Hepatocyte (in vitro differentiated cells): Measurements from ENCODE around the gene RTN4IP1. TPM values are rescaled to one million over a fixed set of nuclear protein-coding genes. Genes with fewer than 3 reads are reported as not detected.

Experiments
- DNase-seq: peaks from one replicate; pipeline ENCODE4 v3.0.0-alpha.2; 2016; ENCODE audit warnings: low spot score
- H2AFZ ChIP-seq: fragments of 200-600 bp; sonication (generic); 2 replicates; pipeline ENCODE4 v1.6.0; 2016; ENCODE audit warnings: antibody characterized with exemption, mild to moderate bottlenecking
- H3K27ac ChIP-seq: fragments of 200-600 bp; sonication (generic); 2 replicates; pipeline ENCODE4 v1.5.1; 2016; ENCODE audit warnings: mild to moderate bottlenecking
- H3K27me3 ChIP-seq: fragments of 200-600 bp; sonication (generic); 2 replicates; pipeline ENCODE4 v1.6.1; 2016
- H3K36me3 ChIP-seq: fragments of 200-600 bp; sonication (generic); replicated peaks from 2 replicates; pipeline ENCODE4 v1.5.1; 2016; ENCODE audit warnings: low read depth; ENCODE audit not compliant: insufficient read depth
- H3K4me1 ChIP-seq: fragments of 200-600 bp; sonication (generic); 2 replicates; pipeline ENCODE4 v1.5.1; 2016; ENCODE audit warnings: mild to moderate bottlenecking, moderate library complexity; ENCODE audit not compliant: insufficient read depth
- H3K4me2 ChIP-seq: fragments of 200-600 bp; sonication (generic); 2 replicates; pipeline ENCODE4 v1.6.0; 2016
- H3K4me3 ChIP-seq: fragments of 200-600 bp; sonication (generic); 2 replicates; pipeline ENCODE4 v1.5.1; 2016; ENCODE audit warnings: mild to moderate bottlenecking
- H3K79me2 ChIP-seq: fragments of 200-600 bp; sonication (generic); 2 replicates; pipeline ENCODE4 v1.6.0; 2017; ENCODE audit warnings: mild to moderate bottlenecking
- H3K9me2 ChIP-seq: fragments of 200-600 bp; sonication (generic); replicated peaks from 2 replicates; pipeline ENCODE4 v1.6.0; 2017; ENCODE audit warnings: mild to moderate bottlenecking; ENCODE audit not compliant: insufficient read depth
- H3K9me3 ChIP-seq: fragments of 200-600 bp; sonication (generic); 2 replicates; pipeline ENCODE4 v1.5.1; 2016; ENCODE audit warnings: low read depth, mild to moderate bottlenecking
- H4K20me1 ChIP-seq: fragments of 200-600 bp; sonication (generic); 2 replicates; pipeline ENCODE4 v1.6.0; 2016; ENCODE audit warnings: mild to moderate bottlenecking; ENCODE audit not compliant: insufficient read depth, poor library complexity, severe bottlenecking
- EZH2 ChIP-seq: fragments of 200-600 bp; sonication (generic); IDR thresholded peaks from 2 replicates; pipeline ENCODE4 v1.6.1; 2016; ENCODE audit warnings: antibody characterized with exemption, mild to moderate bottlenecking, borderline replicate concordance
- EZH2phosphoT487 ChIP-seq: fragments of 200-600 bp; sonication (generic); IDR thresholded peaks from one replicate; pipeline ENCODE4 v1.6.1; 2018; ENCODE audit warnings: antibody characterized with exemption, mild to moderate bottlenecking, low read depth, moderate library complexity; ENCODE audit not compliant: unreplicated experiment, severe bottlenecking
- WGBS: methylation state at CpG from one replicate; pipeline ENCODE4 v1.1.6; 2016; ENCODE audit warnings: low lambda C conversion rate; ENCODE audit errors: missing lambda C conversion rate; 5-methylcytosine and 5-hydroxymethylcytosine counted together
- polyA plus RNA-seq: library from polyadenylated mRNA; unstranded; fragments of >200 nt; fragmentation: Nextera tagmentation; extraction: Ambion mirVana; gene quantifications from 2 replicates; pipeline ENCODE4 v1.2.1, GENCODE V29; 2016
- total RNA-seq: library from RNA; depleted of rRNA; stranded (reverse); fragments of >200 nt; gene quantifications from 2 replicates; pipeline ENCODE4 v1.2.3, GENCODE V29; 2014
- TF ChIP-seq, protein P1 (sequence below): fragments of 200-600 bp; sonication (generic); IDR thresholded peaks from 2 replicates; pipeline ENCODE4 v1.5.1; 2016; ENCODE audit warnings: antibody characterized with exemption, mild to moderate bottlenecking; ENCODE audit not compliant: poor library complexity

Gene RTN4IP1
- total and polyA plus RNA-seq, 2 experiments from 2014 or later: 4.9 to 6.2 TPM

DNA sequence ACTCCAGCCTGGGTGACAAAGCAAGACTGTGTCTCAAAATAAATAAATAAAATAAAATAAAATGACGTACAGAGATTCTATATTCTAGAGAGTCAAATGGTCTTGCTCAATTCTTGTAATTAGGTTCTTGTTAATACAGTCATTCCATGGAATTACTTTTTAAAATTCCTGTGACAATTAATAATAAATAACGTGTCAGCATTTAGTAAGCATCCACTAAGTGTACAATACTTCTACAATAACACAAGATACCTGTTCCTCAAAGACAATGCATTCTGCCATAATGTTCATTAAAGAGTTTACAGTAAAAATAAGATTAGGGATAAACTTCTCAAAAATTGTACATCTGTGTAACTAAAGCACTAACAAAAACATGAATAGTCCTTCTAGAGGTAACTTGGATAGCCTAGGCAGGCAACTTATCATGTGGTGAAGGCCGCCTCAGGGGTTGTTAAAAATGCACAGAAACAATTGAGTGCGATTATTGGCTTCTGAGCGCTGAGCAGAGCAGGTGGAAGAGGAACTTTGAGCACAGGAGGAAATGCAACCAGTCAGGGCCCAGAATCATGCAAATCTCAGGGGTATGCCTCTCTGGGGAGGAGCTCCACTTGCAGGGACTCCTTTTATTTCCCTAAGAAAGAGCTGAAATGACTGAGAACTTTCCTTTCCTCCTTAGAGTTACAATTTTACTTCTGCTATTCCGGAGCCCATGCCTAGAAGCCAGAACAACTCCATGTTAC is 37.2 kb upstream of the RTN4IP1 start:
- 84% methylated on average over 6 of the region's 6 CpGs for WGBS
- no peak for DNase-seq
- Histone ChIP-seq H4K20me1 (no peaks in the 10 kb centered on the region), H3K4me3 (no peak overlapping the region), H3K4me1 (no peaks in the 10 kb centered on the region), H3K9me2 (no peaks in the 10 kb centered on the region), H3K27ac (no peak overlapping the region), H3K27me3 (no peaks in the 10 kb centered on the region), H3K36me3 (no peaks in the 10 kb centered on the region), H3K9me3 (no peaks in the 10 kb centered on the region), H2AFZ (no peak overlapping the region), H3K79me2 (no peaks in the 10 kb centered on the region), H3K4me2 (no peak overlapping the region)
- TF ChIP-seq EZH2phosphoT487: no peak
- TF ChIP-seq EZH2: no peak
- TF ChIP-seq, protein P1, sequence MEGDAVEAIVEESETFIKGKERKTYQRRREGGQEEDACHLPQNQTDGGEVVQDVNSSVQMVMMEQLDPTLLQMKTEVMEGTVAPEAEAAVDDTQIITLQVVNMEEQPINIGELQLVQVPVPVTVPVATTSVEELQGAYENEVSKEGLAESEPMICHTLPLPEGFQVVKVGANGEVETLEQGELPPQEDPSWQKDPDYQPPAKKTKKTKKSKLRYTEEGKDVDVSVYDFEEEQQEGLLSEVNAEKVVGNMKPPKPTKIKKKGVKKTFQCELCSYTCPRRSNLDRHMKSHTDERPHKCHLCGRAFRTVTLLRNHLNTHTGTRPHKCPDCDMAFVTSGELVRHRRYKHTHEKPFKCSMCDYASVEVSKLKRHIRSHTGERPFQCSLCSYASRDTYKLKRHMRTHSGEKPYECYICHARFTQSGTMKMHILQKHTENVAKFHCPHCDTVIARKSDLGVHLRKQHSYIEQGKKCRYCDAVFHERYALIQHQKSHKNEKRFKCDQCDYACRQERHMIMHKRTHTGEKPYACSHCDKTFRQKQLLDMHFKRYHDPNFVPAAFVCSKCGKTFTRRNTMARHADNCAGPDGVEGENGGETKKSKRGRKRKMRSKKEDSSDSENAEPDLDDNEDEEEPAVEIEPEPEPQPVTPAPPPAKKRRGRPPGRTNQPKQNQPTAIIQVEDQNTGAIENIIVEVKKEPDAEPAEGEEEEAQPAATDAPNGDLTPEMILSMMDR: no peak

- 93% methylated on average over 2 of the region's 2 CpGs for WGBS
- H3K9me3 ChIP-seq: peaks cover 8% of the 10 kb centered on the region
- TF ChIP-seq EZH2 (no peak), EZH2phosphoT487 (no peak)
- TF ChIP-seq, protein P1: no peak
- H3K4me3 ChIP-seq: no peak overlapping the region
- H3K9me2 ChIP-seq: no peaks in the 10 kb centered on the region
- no peaks in the 10 kb centered on the region for H4K20me1 ChIP-seq
- no peaks in the 10 kb centered on the region for H3K4me1 ChIP-seq
- H3K36me3 ChIP-seq: no peaks in the 10 kb centered on the region
- H3K4me2 ChIP-seq: no peak overlapping the region
- H3K27ac ChIP-seq: peak overlapping the region; percentile 53
- H2AFZ ChIP-seq: no peak overlapping the region
- no peaks in the 10 kb centered on the region for H3K79me2 ChIP-seq
- no peak for DNase-seq
- H3K27me3 ChIP-seq: no peaks in the 10 kb centered on the region
Measured at GRCh38 chr6:106662458-106662857, 33.2 kb upstream of the RTN4IP1 start.

DNA sequence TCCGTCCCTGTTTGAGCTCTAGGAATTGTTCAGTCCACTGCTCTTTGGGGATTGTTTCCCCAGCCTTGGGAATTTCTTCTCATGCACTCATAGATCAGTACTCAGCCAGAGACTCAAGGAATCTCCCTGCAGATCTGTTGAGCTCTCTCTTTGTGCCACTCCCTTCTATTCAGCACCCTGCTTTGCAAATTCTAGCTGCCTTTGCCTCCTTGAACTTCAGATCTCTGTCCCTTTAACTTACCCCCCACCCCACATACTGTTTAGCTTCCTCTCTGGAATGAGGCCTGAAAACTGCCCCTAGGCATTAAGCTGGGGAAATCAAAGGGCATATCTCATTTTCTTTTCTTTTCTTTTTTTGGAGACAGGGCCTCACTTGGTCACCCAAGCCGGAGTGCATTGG is 30.6 kb upstream of the RTN4IP1 start:
- H3K79me2 ChIP-seq: no peaks in the 10 kb centered on the region
- no peak for TF ChIP-seq EZH2phosphoT487
- TF ChIP-seq, protein P1: no peak
- no peak for TF ChIP-seq EZH2
- WGBS: 89% methylated on average over 2 of the region's 2 CpGs
- no peaks in the 10 kb centered on the region for H4K20me1 ChIP-seq
- no peaks in the 10 kb centered on the region for H3K9me2 ChIP-seq
- peaks cover 8% of the 10 kb centered on the region for H3K9me3 ChIP-seq
- no peak overlapping the region for H3K27ac ChIP-seq
- no peak for DNase-seq
- no peaks in the 10 kb centered on the region for H3K36me3 ChIP-seq
- H2AFZ ChIP-seq: no peak overlapping the region
- no peaks in the 10 kb centered on the region for H3K4me1 ChIP-seq
- H3K4me3 ChIP-seq: no peak overlapping the region
- no peak overlapping the region for H3K4me2 ChIP-seq
- H3K27me3 ChIP-seq: no peaks in the 10 kb centered on the region
